ENCODE measurements around the gene NOC2L.

- TF ChIP-seq CTCF (IDR thresholded peaks at IDR 0.05): no peak
- no peak for TF ChIP-seq POLR2A (IDR thresholded peaks at IDR 0.05)
Observed at GRCh38 chr1:974293-974640, 15.2 kb upstream of the NOC2L start.
